ENCODE results near the gene SIRT7.

DNA sequence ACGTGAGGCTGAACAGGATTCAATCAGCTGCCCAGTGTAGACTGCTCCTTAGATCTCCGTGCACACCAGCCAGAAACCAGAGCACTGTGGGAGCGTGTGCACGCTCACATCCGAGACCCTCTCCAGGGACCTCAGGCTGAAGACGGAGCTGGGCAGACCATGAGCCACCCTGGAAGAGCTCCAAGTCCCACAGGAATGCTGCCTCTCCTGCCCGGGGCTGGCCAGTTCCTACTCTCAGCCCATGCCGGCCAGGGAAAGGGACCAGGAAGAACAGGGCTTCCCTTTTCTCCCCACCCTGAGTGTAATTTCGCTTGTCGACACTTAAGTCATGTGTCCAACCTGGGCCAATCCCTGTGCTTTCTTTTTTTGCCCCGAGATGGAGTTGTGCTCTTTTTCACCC lies 33.5 kb downstream of the SIRT7 start:
- TF ChIP-seq EP300 (IDR thresholded peaks at IDR 0.05; ENCODE audit: borderline replicate concordance): no peak
- TF ChIP-seq, protein P1, sequence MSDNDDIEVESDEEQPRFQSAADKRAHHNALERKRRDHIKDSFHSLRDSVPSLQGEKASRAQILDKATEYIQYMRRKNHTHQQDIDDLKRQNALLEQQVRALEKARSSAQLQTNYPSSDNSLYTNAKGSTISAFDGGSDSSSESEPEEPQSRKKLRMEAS (IDR thresholded peaks at IDR 0.05): no peak
- TF ChIP-seq, protein P2, sequence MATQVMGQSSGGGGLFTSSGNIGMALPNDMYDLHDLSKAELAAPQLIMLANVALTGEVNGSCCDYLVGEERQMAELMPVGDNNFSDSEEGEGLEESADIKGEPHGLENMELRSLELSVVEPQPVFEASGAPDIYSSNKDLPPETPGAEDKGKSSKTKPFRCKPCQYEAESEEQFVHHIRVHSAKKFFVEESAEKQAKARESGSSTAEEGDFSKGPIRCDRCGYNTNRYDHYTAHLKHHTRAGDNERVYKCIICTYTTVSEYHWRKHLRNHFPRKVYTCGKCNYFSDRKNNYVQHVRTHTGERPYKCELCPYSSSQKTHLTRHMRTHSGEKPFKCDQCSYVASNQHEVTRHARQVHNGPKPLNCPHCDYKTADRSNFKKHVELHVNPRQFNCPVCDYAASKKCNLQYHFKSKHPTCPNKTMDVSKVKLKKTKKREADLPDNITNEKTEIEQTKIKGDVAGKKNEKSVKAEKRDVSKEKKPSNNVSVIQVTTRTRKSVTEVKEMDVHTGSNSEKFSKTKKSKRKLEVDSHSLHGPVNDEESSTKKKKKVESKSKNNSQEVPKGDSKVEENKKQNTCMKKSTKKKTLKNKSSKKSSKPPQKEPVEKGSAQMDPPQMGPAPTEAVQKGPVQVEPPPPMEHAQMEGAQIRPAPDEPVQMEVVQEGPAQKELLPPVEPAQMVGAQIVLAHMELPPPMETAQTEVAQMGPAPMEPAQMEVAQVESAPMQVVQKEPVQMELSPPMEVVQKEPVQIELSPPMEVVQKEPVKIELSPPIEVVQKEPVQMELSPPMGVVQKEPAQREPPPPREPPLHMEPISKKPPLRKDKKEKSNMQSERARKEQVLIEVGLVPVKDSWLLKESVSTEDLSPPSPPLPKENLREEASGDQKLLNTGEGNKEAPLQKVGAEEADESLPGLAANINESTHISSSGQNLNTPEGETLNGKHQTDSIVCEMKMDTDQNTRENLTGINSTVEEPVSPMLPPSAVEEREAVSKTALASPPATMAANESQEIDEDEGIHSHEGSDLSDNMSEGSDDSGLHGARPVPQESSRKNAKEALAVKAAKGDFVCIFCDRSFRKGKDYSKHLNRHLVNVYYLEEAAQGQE (IDR thresholded peaks at IDR 0.05; ENCODE audit: low read depth): no peak
- TF ChIP-seq FOXM1 (IDR thresholded peaks at IDR 0.05; ENCODE audit: borderline replicate concordance, low read depth): no peak
- TF ChIP-seq CREB1 (IDR thresholded peaks at IDR 0.05; ENCODE audit: low read depth): no peak
- TF ChIP-seq ZBTB7A (IDR thresholded peaks at IDR 0.05; ENCODE audit: low read depth): no peak
- no peak for TF ChIP-seq YY1 (IDR thresholded peaks at IDR 0.05; ENCODE audit: low read depth)
- no peak for TF ChIP-seq TAF1 (IDR thresholded peaks at IDR 0.05; ENCODE audit: low read depth)

Measured in Ishikawa (cell line).